A673 (cell line): ENCODE data around the gene OR4F6.

Experiments used
- CTCF ChIP-seq: fragments of 300-800, 200-600 bp; sonication (generic); conservative IDR thresholded peaks from 2 replicates; pipeline ENCODE4 v1.5.1; 2017; ENCODE audit warnings: low read depth, mild to moderate bottlenecking, antibody characterized with exemption, low read length, moderate library complexity, mixed read lengths
- EZH2 ChIP-seq: fragments of 200-600 bp; sonication (generic); IDR thresholded peaks from 2 replicates; pipeline ENCODE4 v1.6.1; 2017; ENCODE audit warnings: borderline replicate concordance, low read depth, mild to moderate bottlenecking, mixed read lengths, antibody characterized with exemption, low read length; ENCODE audit not compliant: poor library complexity, severe bottlenecking

- TF ChIP-seq CTCF = no peak
- TF ChIP-seq EZH2 = no peak
Measured at GRCh38 chr15:101784644-101785043, 18.7 kb upstream of the OR4F6 start.
